22Rv1 (cell line): Measurements from ENCODE around the gene EGFLAM.

Experiments used
- H3K27ac ChIP-seq: fragments of 450-650 bp; 2 replicates; pipeline ENCODE4 v1.5.1; 2017
- ZFX ChIP-seq: fragments of 450-650 bp; IDR thresholded peaks from 2 replicates; pipeline ENCODE4 v1.6.1; 2017; ENCODE audit warnings: antibody characterized with exemption, borderline replicate concordance
- TF ChIP-seq, protein P1 (sequence below): fragments of 450-650 bp; IDR thresholded peaks from 2 replicates; pipeline ENCODE4 v1.5.1; 2017; ENCODE audit warnings: mild to moderate bottlenecking

Gene EGFLAM

DNA sequence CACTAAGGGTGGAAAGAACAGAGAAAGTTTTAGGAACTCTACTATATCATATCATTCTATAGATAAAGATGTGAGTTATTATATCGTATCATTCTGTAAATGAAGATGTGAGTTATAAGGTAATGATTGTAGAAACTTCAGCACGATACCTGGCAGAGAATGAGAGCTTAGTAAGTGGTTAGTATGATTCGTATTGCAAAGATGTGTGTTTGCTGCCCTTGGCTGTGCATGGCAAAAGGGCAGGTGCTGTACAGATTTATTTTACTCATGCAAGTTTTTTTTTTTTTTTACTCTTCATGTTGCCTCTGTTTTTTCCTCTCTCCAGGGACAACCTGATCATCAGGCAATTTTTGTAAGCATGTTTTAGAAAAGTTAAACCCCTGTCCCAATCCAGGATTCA lies 83.3 kb downstream of the EGFLAM start:
- TF ChIP-seq ZFX, result no peak
- TF ChIP-seq, protein P1, sequence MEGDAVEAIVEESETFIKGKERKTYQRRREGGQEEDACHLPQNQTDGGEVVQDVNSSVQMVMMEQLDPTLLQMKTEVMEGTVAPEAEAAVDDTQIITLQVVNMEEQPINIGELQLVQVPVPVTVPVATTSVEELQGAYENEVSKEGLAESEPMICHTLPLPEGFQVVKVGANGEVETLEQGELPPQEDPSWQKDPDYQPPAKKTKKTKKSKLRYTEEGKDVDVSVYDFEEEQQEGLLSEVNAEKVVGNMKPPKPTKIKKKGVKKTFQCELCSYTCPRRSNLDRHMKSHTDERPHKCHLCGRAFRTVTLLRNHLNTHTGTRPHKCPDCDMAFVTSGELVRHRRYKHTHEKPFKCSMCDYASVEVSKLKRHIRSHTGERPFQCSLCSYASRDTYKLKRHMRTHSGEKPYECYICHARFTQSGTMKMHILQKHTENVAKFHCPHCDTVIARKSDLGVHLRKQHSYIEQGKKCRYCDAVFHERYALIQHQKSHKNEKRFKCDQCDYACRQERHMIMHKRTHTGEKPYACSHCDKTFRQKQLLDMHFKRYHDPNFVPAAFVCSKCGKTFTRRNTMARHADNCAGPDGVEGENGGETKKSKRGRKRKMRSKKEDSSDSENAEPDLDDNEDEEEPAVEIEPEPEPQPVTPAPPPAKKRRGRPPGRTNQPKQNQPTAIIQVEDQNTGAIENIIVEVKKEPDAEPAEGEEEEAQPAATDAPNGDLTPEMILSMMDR, result no peak
- no peak overlapping the region for H3K27ac ChIP-seq

- no peak overlapping the region for H3K27ac ChIP-seq
- TF ChIP-seq, protein P1, result no peak
- no peak for TF ChIP-seq ZFX
Observed at GRCh38 chr5:38342261-38342660, 83.9 kb downstream of the EGFLAM start.

GRCh38 chr5:38344891-38345290 lies 86.5 kb downstream of the EGFLAM start:
- TF ChIP-seq ZFX, result no peak
- TF ChIP-seq, protein P1, result no peak
- no peak overlapping the region for H3K27ac ChIP-seq

GRCh38 chr5:38346593-38346992 lies 88.2 kb downstream of the EGFLAM start:
- TF ChIP-seq, protein P1, result no peak
- no peak for TF ChIP-seq ZFX
- H3K27ac ChIP-seq, result no peak overlapping the region

GRCh38 chr5:38347040-38347763 lies 88.8 kb downstream of the EGFLAM start:
- TF ChIP-seq, protein P1, result no peak
- no peak for TF ChIP-seq ZFX
- H3K27ac ChIP-seq, result no peak overlapping the region

DNA sequence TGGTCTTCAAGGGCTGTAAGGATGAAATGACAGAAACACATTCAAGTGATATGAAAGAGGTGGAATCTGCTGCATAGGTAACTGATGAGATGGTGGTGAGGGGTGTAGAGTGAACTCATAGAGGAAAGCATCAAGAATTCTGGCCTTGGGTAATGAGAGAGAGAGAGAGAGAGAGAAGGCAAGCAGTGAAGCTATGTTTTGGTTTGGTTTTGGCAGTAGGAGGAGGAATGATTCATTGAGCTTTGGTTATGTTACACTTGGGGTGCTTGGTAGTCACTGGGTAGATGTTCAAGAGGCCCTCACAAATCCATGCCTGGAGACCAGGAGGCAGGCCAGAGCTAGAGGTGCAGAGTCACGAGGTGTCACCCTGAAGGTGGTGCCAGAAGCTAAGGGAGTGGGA lies 89.5 kb downstream of the EGFLAM start:
- H3K27ac ChIP-seq, result no peak overlapping the region
- no peak for TF ChIP-seq ZFX

GRCh38 chr5:38360323-38361061 lies 102.1 kb downstream of the EGFLAM start:
- no peak overlapping the region for H3K27ac ChIP-seq
- TF ChIP-seq, protein P1, result no peak
- no peak for TF ChIP-seq ZFX
